ENCODE measurements around the gene RPS6KA4.
A peak's percentile ranks its signal among the peaks of the same experiment; 100 is the strongest.
"Not testable (repeated sequence)": the region's sequence is repeated elsewhere in the genome, so short reads cannot be mapped to it uniquely, and the experiment has no call there.

RPS6KA4 gene

GRCh38 chr11:64358907-64359711, at the start of gene RPS6KA4:
Gene RPS6KA4 (plus strand): TSS chr11:64359162. CDS start chr11:64359236, 74 bp downstream.
- no peak for TF ChIP-seq CTCF (conservative IDR thresholded peaks at IDR 0.05; ENCODE audit: low read depth)
- H3K27ac ChIP-seq, result peak within 1 kb of the TSS; percentile 98
- peak; percentile 82 for DNase-seq (ENCODE audit: low spot score)
- POLR2A ChIA-PET (ENCODE audit: low non-redundant PET), result interaction anchor here (0.7 to 3.2 kb wide), 2 partner anchors 31 to 42 kb away, joined by 3 to 19 read pairs; partner anchors contain the start of genes PRDX5 and TRMT112
- CTCF ChIA-PET, result interaction anchor here (0.6 to 0.8 kb wide), 3 partner anchors 43 to 751 kb away, joined by 3 to 6 read pairs (median 4); no protein-coding TSS in a partner anchor

- ChIA-PET CTCF (interaction anchor here (0.9 kb wide), 1 partner anchor 12 kb away, joined by 3 read pairs; no protein-coding TSS in a partner anchor), POLR2A (ENCODE audit: low non-redundant PET) (no interaction called here)
- TF ChIP-seq CTCF (conservative IDR thresholded peaks at IDR 0.05; ENCODE audit: low read depth), result no peak
- H3K27ac ChIP-seq, result peak overlapping the region; percentile 100
- DNase-seq (ENCODE audit: low spot score), result no peak
Observed at GRCh38 chr11:64312947-64313346, 46.0 kb upstream of the RPS6KA4 start.

- peak overlapping the region; percentile 100 for H3K27ac ChIP-seq
- DNase-seq (ENCODE audit: low spot score), result no peak
- ChIA-PET POLR2A (ENCODE audit: low non-redundant PET) (no interaction called here), CTCF (interaction anchor here (0.6 to 0.9 kb wide), 2 partner anchors 12 to 62 kb away, joined by 3 read pairs; no protein-coding TSS in a partner anchor)
- TF ChIP-seq CTCF (conservative IDR thresholded peaks at IDR 0.05; ENCODE audit: low read depth), result no peak
Observed at GRCh38 chr11:64313491-64314145, 45.3 kb upstream of the RPS6KA4 start.

GRCh38 chr11:64314146-64314804, 44.7 kb upstream of the RPS6KA4 start:
- ChIA-PET POLR2A (ENCODE audit: low non-redundant PET) (no interaction called here), CTCF (interaction anchor here (0.6 to 0.9 kb wide), 2 partner anchors 13 to 31 kb away, joined by 3 read pairs; no protein-coding TSS in a partner anchor)
- TF ChIP-seq CTCF (conservative IDR thresholded peaks at IDR 0.05; ENCODE audit: low read depth), result no peak
- DNase-seq (ENCODE audit: low spot score), result no peak
- peak overlapping the region; percentile 100 for H3K27ac ChIP-seq

GRCh38 chr11:64314805-64315561, 44.0 kb upstream of the RPS6KA4 start:
- peak overlapping the region; percentile 100 for H3K27ac ChIP-seq
- no peak for TF ChIP-seq CTCF (conservative IDR thresholded peaks at IDR 0.05; ENCODE audit: low read depth)
- no peak for DNase-seq (ENCODE audit: low spot score)
- ChIA-PET CTCF (interaction anchor here (0.6 kb wide), 1 partner anchor 31 kb away, joined by 3 read pairs; no protein-coding TSS in a partner anchor), POLR2A (ENCODE audit: low non-redundant PET) (no interaction called here)

- H3K27ac ChIP-seq, result peak overlapping the region; percentile 100
- ChIA-PET POLR2A (ENCODE audit: low non-redundant PET) (interaction anchor here (0.9 to 2.8 kb wide), 2 partner anchors 39 to 42 kb away, joined by 3 to 19 read pairs; partner anchors contain the start of gene RPS6KA4), CTCF (interaction anchor here (0.6 to 3.2 kb wide), 7 partner anchors 16 to 134 kb away, joined by 3 to 22 read pairs (median 4); partner anchors contain the start of gene RPS6KA4)
- DNase-seq (ENCODE audit: low spot score), result not testable (repeated sequence)
Observed at GRCh38 chr11:64315667-64316526, 43.1 kb upstream of the RPS6KA4 start.

Measured in RWPE1 (cell line).